Measurements from ENCODE around the gene COL23A1. TPM values are rescaled to one million over a fixed set of nuclear protein-coding genes. Genes with fewer than 3 reads are reported as not detected.

Gene COL23A1
- total and polyA plus RNA-seq, 8 donors: 0.06 to 0.68 (median 0.33) TPM; not detected in 2

GRCh38 chr5:178211095-178212048 is 378.8 kb downstream of the COL23A1 start:
- no peak for DNase-seq
- FAIRE-seq: no peak
- Histone ChIP-seq H3K4me3 (no peak overlapping the region), H3K27ac (no peak overlapping the region), H3K9me3 (no peaks in the 10 kb centered on the region), H3K27me3 (no peaks in the 10 kb centered on the region), H3K4me1 (peaks cover 0 to 16% (median 8%) of the 10 kb centered on the region in 3 donors), H3K36me3 (peaks cover 0 to 72% (median 60%) of the 10 kb centered on the region in 3 donors)
- no peak for TF ChIP-seq CTCF (IDR thresholded peaks at IDR 0.05)
- intact Hi-C loops (cut with DNase I): no loop called here
- ATAC-seq: no peak
- WGBS, 2 donors: 73 to 82% methylated on average over 8 of the region's 8 CpGs

GRCh38 chr5:178210686-178211085 is 379.5 kb downstream of the COL23A1 start:
- no peak for ATAC-seq
- no peaks in the 10 kb centered on the region for H3K27me3 ChIP-seq
- peaks cover 0 to 66% (median 60%) of the 10 kb centered on the region in 3 donors for H3K36me3 ChIP-seq
- H3K4me3 ChIP-seq: no peak overlapping the region
- WGBS, 2 donors: 97% methylated on average over 5 of the region's 5 CpGs
- no peak for TF ChIP-seq CTCF (IDR thresholded peaks at IDR 0.05)
- no peaks in the 10 kb centered on the region for H3K9me3 ChIP-seq
- DNase-seq: no peak
- no peak for FAIRE-seq
- no peak overlapping the region for H3K27ac ChIP-seq
- intact Hi-C loops (cut with DNase I): no loop called here
- H3K4me1 ChIP-seq: peaks cover 6 to 23% (median 14%) of the 10 kb centered on the region in 3 donors

- no peaks in the 10 kb centered on the region for H3K9me3 ChIP-seq
- WGBS, 2 donors: 91 to 96% methylated on average over 18 of the region's 18 CpGs
- no peak for TF ChIP-seq CTCF (IDR thresholded peaks at IDR 0.05)
- H3K4me3 ChIP-seq: no peak overlapping the region
- DNase-seq: peak in 2 of 6 donors; percentile 48 to 62
- H3K4me1 ChIP-seq: peaks cover 6 to 25% (median 14%) of the 10 kb centered on the region in 3 donors
- H3K27me3 ChIP-seq: no peaks in the 10 kb centered on the region
- no peak overlapping the region for H3K27ac ChIP-seq
- H3K36me3 ChIP-seq: peaks cover 0 to 60% (median 58%) of the 10 kb centered on the region in 3 donors
- no peak for ATAC-seq
- intact Hi-C loops (cut with DNase I): no loop called here
- FAIRE-seq: no peak
Observed at GRCh38 chr5:178210073-178210535, 380.1 kb downstream of the COL23A1 start.

GRCh38 chr5:178209334-178210072 is 380.7 kb downstream of the COL23A1 start:
- intact Hi-C loops (cut with DNase I): no loop called here
- no peak for ATAC-seq
- TF ChIP-seq CTCF (IDR thresholded peaks at IDR 0.05): no peak
- Histone ChIP-seq H3K27me3 (no peaks in the 10 kb centered on the region), H3K9me3 (no peaks in the 10 kb centered on the region), H3K4me1 (peaks cover 6 to 25% (median 14%) of the 10 kb centered on the region in 3 donors), H3K27ac (no peak overlapping the region), H3K36me3 (peaks cover 0 to 55% (median 53%) of the 10 kb centered on the region in 3 donors), H3K4me3 (no peak overlapping the region)
- FAIRE-seq: no peak
- WGBS, 2 donors: 84 to 91% methylated on average over 8 of the region's 8 CpGs
- DNase-seq: peak in 2 of 6 donors; percentile 37 to 49
